IPS-18c (cell line): Measurements from ENCODE around the gene ZMYND11.

Source experiments
- H3K4me3 ChIP-seq: 2 replicates; pipeline ENCODE4 v1.7.0; 2013; ENCODE audit warnings: low read depth, mild to moderate bottlenecking, low read length, moderate library complexity; ENCODE audit not compliant: insufficient read depth
- H3K9me3 ChIP-seq: one replicate; pipeline ENCODE4 v1.6.1; 2013; ENCODE audit warnings: mild to moderate bottlenecking, low read length, moderate library complexity; ENCODE audit not compliant: control insufficient read depth, insufficient read depth

The ZMYND11 gene

GRCh38 chr10:124874-125273 is 10.4 kb upstream of the ZMYND11 start:
- Histone ChIP-seq H3K4me3 (no peak overlapping the region), H3K9me3 (no peaks in the 10 kb centered on the region)

- Histone ChIP-seq H3K9me3 (no peaks in the 10 kb centered on the region), H3K4me3 (no peak overlapping the region)
Measured at GRCh38 chr10:127612-128432, 7.4 kb upstream of the ZMYND11 start.

GRCh38 chr10:129810-130209 is 5.4 kb upstream of the ZMYND11 start:
- Histone ChIP-seq H3K9me3 (no peaks in the 10 kb centered on the region), H3K4me3 (no peak overlapping the region)

GRCh38 chr10:132946-133898 is 2.0 kb upstream of the ZMYND11 start:
- 0 out of 2 replicates have a peak overlapping the region, but pooled peaks have one; percentile 92 for H3K4me3 ChIP-seq

GRCh38 chr10:134247-135131 is 766 bp upstream of the ZMYND11 start:
- Histone ChIP-seq H3K4me3 (peak overlapping the region; percentile 92), H3K9me3 (no peaks in the 10 kb centered on the region)

More at GRCh38 chr10:132946-133898, 2.0 kb upstream of the ZMYND11 start:
- H3K9me3 ChIP-seq, result no peaks in the 10 kb centered on the region

GRCh38 chr10:135601-136464 is 578 bp downstream of the ZMYND11 start:
- Histone ChIP-seq H3K4me3 (peak overlapping the region; percentile 81), H3K9me3 (no peaks in the 10 kb centered on the region)

GRCh38 chr10:136465-136762 is 1.2 kb downstream of the ZMYND11 start:
- no peaks in the 10 kb centered on the region for H3K9me3 ChIP-seq
- H3K4me3 ChIP-seq, result peak overlapping the region; percentile 81

GRCh38 chr10:137031-137430 is 1.8 kb downstream of the ZMYND11 start:
- no peaks in the 10 kb centered on the region for H3K9me3 ChIP-seq
- H3K4me3 ChIP-seq, result no peak overlapping the region

GRCh38 chr10:137606-138005 is 2.4 kb downstream of the ZMYND11 start:
- Histone ChIP-seq H3K4me3 (no peak overlapping the region), H3K9me3 (no peaks in the 10 kb centered on the region)

GRCh38 chr10:142371-142770 is 7.1 kb downstream of the ZMYND11 start:
- Histone ChIP-seq H3K4me3 (no peak overlapping the region), H3K9me3 (no peaks in the 10 kb centered on the region)

- H3K9me3 ChIP-seq, result peaks cover 3% of the 10 kb centered on the region
- H3K4me3 ChIP-seq, result no peak overlapping the region
Measured at GRCh38 chr10:152915-153314, 17.7 kb downstream of the ZMYND11 start.

- Histone ChIP-seq H3K9me3 (peaks cover 3% of the 10 kb centered on the region), H3K4me3 (no peak overlapping the region)
Measured at GRCh38 chr10:154348-154747, 19.1 kb downstream of the ZMYND11 start.

GRCh38 chr10:167383-167782 is 32.1 kb downstream of the ZMYND11 start:
- Histone ChIP-seq H3K4me3 (no peak overlapping the region), H3K9me3 (no peaks in the 10 kb centered on the region)

- Histone ChIP-seq H3K9me3 (no peaks in the 10 kb centered on the region), H3K4me3 (no peak overlapping the region)
Measured at GRCh38 chr10:173741-174140, 38.5 kb downstream of the ZMYND11 start.

GRCh38 chr10:176677-177076 is 41.4 kb downstream of the ZMYND11 start:
- Histone ChIP-seq H3K4me3 (no peak overlapping the region), H3K9me3 (no peaks in the 10 kb centered on the region)

GRCh38 chr10:178208-178607 is 43.0 kb downstream of the ZMYND11 start:
- no peak overlapping the region for H3K4me3 ChIP-seq
- no peaks in the 10 kb centered on the region for H3K9me3 ChIP-seq
